SK-N-SH (cell line): ENCODE measurements around the gene VRTN. TPM values are rescaled to one million over a fixed set of nuclear protein-coding genes. Genes with fewer than 3 reads are reported as not detected.

Experiments
- CTCF ChIA-PET: fragments of 300-600, 350-600 bp; formaldehyde crosslinking; extraction: SDS; loops from one replicate; lab custom pipeline; 2021; lab: Yijun Ruan, JAX
- POLR2A ChIA-PET: fragments of 350-600 bp; sonication (Branson Sonifier 250); formaldehyde crosslinking; extraction: SDS; loops from one replicate; lab custom pipeline; 2020; ENCODE audit warnings: antibody characterized with exemption, inconsistent platforms; lab: Yijun Ruan, JAX
- DNase-seq: peaks from one replicate; pipeline ENCODE4 v3.0.0; 2012
- H2AFZ ChIP-seq: fragments of 200-600 bp; sonication (generic); 2 replicates; pipeline ENCODE4 v1.8.1; 2016; ENCODE audit warnings: antibody characterized with exemption, mild to moderate bottlenecking, low read depth
- H3F3A ChIP-seq: fragments of 200-600 bp; sonication (generic); replicated peaks from 2 replicates; pipeline ENCODE3; 2016; ENCODE audit warnings: antibody characterized with exemption, mild to moderate bottlenecking; ENCODE audit not compliant: insufficient read depth
- H3K27ac ChIP-seq, 2 experiments: fragments of 200-500 bp in 1 of 2; fragments of 200-600 bp in 1 of 2; sonication (Bioruptor generic) in 1 of 2; sonication (generic), shearing (Covaris generic) in 1 of 2; 2 replicates each; pipeline versions ENCODE4 v1.5.1 to v1.6.1; 2014 to 2016; ENCODE audit warnings: low read depth in 2 of 2, inconsistent platforms in 1 of 2, low read length in 1 of 2, mild to moderate bottlenecking in 1 of 2, mixed read lengths in 1 of 2
- H3K27me3 ChIP-seq: fragments of 200-600 bp; sonication (generic), shearing (Covaris generic); 2 replicates; pipeline ENCODE4 v1.6.1; 2016; ENCODE audit warnings: mixed run types; ENCODE audit not compliant: insufficient read depth
- H3K36me3 ChIP-seq, 2 experiments: fragments of 200-500 bp in 1 of 2; fragments of 200-600 bp in 1 of 2; sonication (Bioruptor generic) in 1 of 2; sonication (generic) in 1 of 2; replicated peaks in 1 of 2; 2 replicates each; pipeline versions ENCODE3 to v1.5.1; 2014 to 2016; ENCODE audit warnings: low read length in 1 of 2, mild to moderate bottlenecking in 1 of 2; ENCODE audit not compliant: insufficient read depth in 2 of 2, control insufficient read depth in 1 of 2
- H3K4me1 ChIP-seq, 2 experiments: fragments of 200-500 bp in 1 of 2; fragments of 200-600 bp in 1 of 2; sonication (Bioruptor generic) in 1 of 2; sonication (generic), shearing (Covaris generic) in 1 of 2; 2 replicates each; pipeline versions ENCODE4 v1.5.1 to v1.6.1; 2014 to 2016; ENCODE audit warnings: low read depth in 1 of 2, low read length in 1 of 2, mixed run types in 1 of 2; ENCODE audit not compliant: insufficient read depth in 2 of 2, control insufficient read depth in 1 of 2
- H3K4me2 ChIP-seq: fragments of 200-600 bp; sonication (generic), shearing (Covaris generic); 2 replicates; pipeline ENCODE4 v1.6.1; 2017; ENCODE audit warnings: mixed run types
- H3K4me3 ChIP-seq, 2 experiments: fragments of 200-500 bp in 1 of 2; fragments of 200-600 bp in 1 of 2; sonication (Bioruptor generic) in 1 of 2; sonication (generic), shearing (Covaris generic) in 1 of 2; 2 replicates each; pipeline versions ENCODE4 v1.5.1 to v1.8.1; 2014 to 2016; ENCODE audit warnings: low read depth in 2 of 2, inconsistent platforms in 1 of 2, low read length in 1 of 2, mild to moderate bottlenecking in 1 of 2, mixed read lengths in 1 of 2, moderate library complexity in 1 of 2
- H3K79me2 ChIP-seq: fragments of 200-600 bp; sonication (generic); 2 replicates; pipeline ENCODE4 v1.8.1; 2017; ENCODE audit warnings: mild to moderate bottlenecking; ENCODE audit not compliant: insufficient read depth
- H3K9ac ChIP-seq: fragments of 200-600 bp; sonication (generic); 2 replicates; pipeline ENCODE4 v1.6.1; 2017; ENCODE audit warnings: mixed run types
- H3K9me2 ChIP-seq: fragments of 200-600 bp; sonication (generic); 2 replicates; pipeline ENCODE4 v1.6.1; 2017; ENCODE audit warnings: mixed run types
- H3K9me3 ChIP-seq: fragments of 200-600 bp; sonication (generic); 2 replicates; pipeline ENCODE4 v1.6.1; 2017; ENCODE audit warnings: mixed run types, mild to moderate bottlenecking, moderate library complexity
- H4K20me1 ChIP-seq: fragments of 200-600 bp; sonication (generic); 2 replicates; pipeline ENCODE4 v1.6.1; 2017; ENCODE audit warnings: mild to moderate bottlenecking, mixed run types; ENCODE audit not compliant: insufficient read depth
- CHD2 ChIP-seq: fragments of 150-350 bp; IDR thresholded peaks from 2 replicates; pipeline ENCODE4 v1.6.1; 2018; ENCODE audit warnings: low read length; ENCODE audit not compliant: partially characterized antibody
- CTCF ChIP-seq: fragments of 200-600 bp; sonication (generic); IDR thresholded peaks from 2 replicates; pipeline ENCODE4 v1.6.1; 2017; ENCODE audit warnings: antibody characterized with exemption, mild to moderate bottlenecking, moderate library complexity
- EP300 ChIP-seq, 2 experiments: IDR thresholded peaks; 2 replicates each; pipeline versions ENCODE4 v1.4.0 to v1.6.1; 2012; ENCODE audit warnings: borderline replicate concordance in 1 of 2, low read depth in 1 of 2, low read length in 1 of 2
- EZH2phosphoT487 ChIP-seq: fragments of 200-600 bp; sonication (generic); IDR thresholded peaks from 2 replicates; pipeline ENCODE4 v1.6.1; 2017; ENCODE audit warnings: low read depth, mixed run types, mild to moderate bottlenecking, antibody characterized with exemption, moderate library complexity, borderline replicate concordance
- FOSL2 ChIP-seq: IDR thresholded peaks from 2 replicates; pipeline ENCODE4 v1.4.0; 2012; ENCODE audit warnings: low read depth, mild to moderate bottlenecking, moderate library complexity, borderline replicate concordance
- FOXM1 ChIP-seq: IDR thresholded peaks from 2 replicates; pipeline ENCODE4 v1.4.0; 2012; ENCODE audit warnings: low read depth, mild to moderate bottlenecking
- GABPA ChIP-seq: IDR thresholded peaks from 2 replicates; pipeline ENCODE4 v1.4.0; 2012; ENCODE audit warnings: low read depth, mild to moderate bottlenecking
- MAX ChIP-seq: IDR thresholded peaks from 2 replicates; pipeline ENCODE4 v1.4.0; 2012; ENCODE audit warnings: low read depth
- MEF2A ChIP-seq: IDR thresholded peaks from 2 replicates; pipeline ENCODE4 v1.4.0; 2012; ENCODE audit warnings: low read depth, borderline replicate concordance
- NFIC ChIP-seq: IDR thresholded peaks from 2 replicates; pipeline ENCODE4 v1.4.0; 2012; ENCODE audit warnings: borderline replicate concordance
- NRF1 ChIP-seq: IDR thresholded peaks from 2 replicates; pipeline ENCODE4 v1.6.1; 2012; ENCODE audit warnings: low read depth, mild to moderate bottlenecking, low read length
- POLR2AphosphoS5 ChIP-seq: IDR thresholded peaks from 2 replicates; pipeline ENCODE4 v1.6.1; 2012; ENCODE audit warnings: low read depth, low read length
- REST ChIP-seq: IDR thresholded peaks from 2 replicates; pipeline ENCODE4 v1.6.1; 2012; ENCODE audit warnings: mild to moderate bottlenecking, low read depth, low read length, moderate library complexity
- RFX5 ChIP-seq: IDR thresholded peaks from 2 replicates; pipeline ENCODE4 v1.6.1; 2012; ENCODE audit warnings: mild to moderate bottlenecking, improper control_type of control experiment, low read length
- SMC3 ChIP-seq: IDR thresholded peaks from 2 replicates; pipeline ENCODE4 v1.6.1; 2012; ENCODE audit warnings: low read depth, low read length, improper control_type of control experiment
- USF1 ChIP-seq: IDR thresholded peaks from 2 replicates; pipeline ENCODE4 v1.4.0; 2012; ENCODE audit warnings: low read depth, borderline replicate concordance
- ZBTB33 ChIP-seq: IDR thresholded peaks from 2 replicates; pipeline ENCODE4 v1.4.0; 2012; ENCODE audit warnings: low read depth, borderline replicate concordance
- WGBS: methylation state at CpG from one replicate; pipeline ENCODE4 v1.1.6; 2017; ENCODE audit warnings: low lambda C conversion rate; 5-methylcytosine and 5-hydroxymethylcytosine counted together
- polyA plus RNA-seq, 3 experiments: library from polyadenylated mRNA; depleted of rRNA; stranded (reverse); fragments of >200 nt; gene quantifications; 2 replicates each; pipeline ENCODE4 v1.2.3, GENCODE V29; 2012
- TF ChIP-seq, protein P1 (sequence below): fragments of 150-350 bp; IDR thresholded peaks from 2 replicates; pipeline ENCODE4 v1.6.1; 2017; ENCODE audit warnings: antibody characterized with exemption, low read length, low read depth, borderline replicate concordance

Gene VRTN
- polyA plus RNA-seq, 1 of the 3 experiments (the other 2 are of a cell fraction): not detected

DNA sequence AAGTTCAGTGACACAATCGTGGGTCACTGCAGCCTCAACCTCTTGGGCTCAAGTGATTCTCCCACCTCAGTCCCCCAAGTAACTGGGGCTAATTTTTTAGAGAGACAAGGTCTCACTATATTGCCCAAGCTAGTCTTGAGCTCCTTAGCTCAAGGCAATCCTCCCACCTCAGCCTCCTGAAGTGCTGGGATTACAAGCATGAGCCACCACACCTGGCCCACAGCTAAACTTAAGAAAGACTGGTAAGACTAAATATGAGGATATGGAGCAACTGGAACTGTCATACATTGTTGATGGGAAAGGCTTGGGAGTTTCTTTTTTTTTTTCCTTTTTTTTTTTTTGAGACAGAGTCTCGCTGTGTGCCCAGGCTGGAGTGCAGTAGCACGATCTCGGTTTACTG lies 34.0 kb downstream of the VRTN start:
- no peaks in the 10 kb centered on the region for H3K36me3 ChIP-seq
- no peaks in the 10 kb centered on the region for H3F3A ChIP-seq
- H3K9me3 ChIP-seq: no peaks in the 10 kb centered on the region
- no peak overlapping the region for H3K4me3 ChIP-seq
- no peaks in the 10 kb centered on the region for H4K20me1 ChIP-seq
- H3K79me2 ChIP-seq: no peaks in the 10 kb centered on the region
- H2AFZ ChIP-seq: no peak overlapping the region
- no peak overlapping the region for H3K4me2 ChIP-seq
- ChIA-PET CTCF (interaction anchor here (0.6 kb wide), 1 partner anchor 723 kb away, joined by 3 read pairs; no protein-coding TSS in a partner anchor), POLR2A (interaction anchor here (0.6 kb wide), 1 partner anchor 46 kb away, joined by 3 read pairs; no protein-coding TSS in a partner anchor)
- no peak overlapping the region for H3K27ac ChIP-seq
- no peaks in the 10 kb centered on the region for H3K4me1 ChIP-seq
- H3K9me2 ChIP-seq: no peaks in the 10 kb centered on the region
- no peaks in the 10 kb centered on the region for H3K27me3 ChIP-seq
- DNase-seq: no peak
- H3K9ac ChIP-seq: no peak overlapping the region
- TF ChIP-seq NRF1 (no peak), FOSL2 (no peak), RFX5 (no peak), MEF2A (no peak), MAX (no peak), REST (no peak), CHD2 (no peak), POLR2AphosphoS5 (no peak), ZBTB33 (no peak), NFIC (no peak), USF1 (no peak), EZH2phosphoT487 (no peak), SMC3 (no peak), FOXM1 (no peak), EP300 (IDR thresholded peaks at IDR 0.05; ENCODE audit: borderline replicate concordance in 1 of 2, low read depth in 1 of 2, low read length in 1 of 2) (no peak), GABPA (no peak), CTCF (no peak)
- TF ChIP-seq, protein P1, sequence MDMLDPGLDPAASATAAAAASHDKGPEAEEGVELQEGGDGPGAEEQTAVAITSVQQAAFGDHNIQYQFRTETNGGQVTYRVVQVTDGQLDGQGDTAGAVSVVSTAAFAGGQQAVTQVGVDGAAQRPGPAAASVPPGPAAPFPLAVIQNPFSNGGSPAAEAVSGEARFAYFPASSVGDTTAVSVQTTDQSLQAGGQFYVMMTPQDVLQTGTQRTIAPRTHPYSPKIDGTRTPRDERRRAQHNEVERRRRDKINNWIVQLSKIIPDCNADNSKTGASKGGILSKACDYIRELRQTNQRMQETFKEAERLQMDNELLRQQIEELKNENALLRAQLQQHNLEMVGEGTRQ: no peak
- 66% methylated on average over 4 of the region's 4 CpGs for WGBS
